HG03565 (cell line): ENCODE data around the gene LAMP5.

Source experiments
- ATAC-seq: cut with Tn5 transposase; IDR thresholded peaks from one replicate; pipeline ENCODE4 v1.9.1; 2021; ENCODE audit warnings: mild to moderate bottlenecking, moderate library complexity; ENCODE audit not compliant: unreplicated experiment

Gene LAMP5

GRCh38 chr20:9514461-9515213, at the start of gene LAMP5:
TSS of gene LAMP5 (plus strand) at chr20:9514590. CDS start at chr20:9514853, 263 bp downstream.
- ATAC-seq: no peak

- no peak for ATAC-seq
These were observed 46.4 kb upstream of the LAMP5 start for GRCh38 chr20:9467995-9468394.

- no peak for ATAC-seq
These were observed 39.5 kb upstream of the LAMP5 start for GRCh38 chr20:9474835-9475415.

- no peak for ATAC-seq
These were observed 38.9 kb upstream of the LAMP5 start for GRCh38 chr20:9475456-9475855.

- no peak for ATAC-seq
These were observed 38.2 kb upstream of the LAMP5 start for GRCh38 chr20:9476174-9476573.

- ATAC-seq: no peak
These were observed 37.8 kb upstream of the LAMP5 start for GRCh38 chr20:9476637-9477036.

- ATAC-seq: no peak
These were observed 35.6 kb upstream of the LAMP5 start for GRCh38 chr20:9478771-9479170.

- no peak for ATAC-seq
These were observed 34.3 kb upstream of the LAMP5 start for GRCh38 chr20:9480066-9480465.

- ATAC-seq: no peak
These were observed 32.2 kb upstream of the LAMP5 start for GRCh38 chr20:9482180-9482579.

- no peak for ATAC-seq
These were observed 31.3 kb upstream of the LAMP5 start for GRCh38 chr20:9483131-9483530.

- ATAC-seq: no peak
These were observed 28.6 kb upstream of the LAMP5 start for GRCh38 chr20:9485614-9486340.

- ATAC-seq: no peak
These were observed 27.2 kb upstream of the LAMP5 start for GRCh38 chr20:9487231-9487630.

GRCh38 chr20:9488063-9488462, 26.3 kb upstream of the LAMP5 start:
- no peak for ATAC-seq

- ATAC-seq: no peak
These were observed 24.2 kb upstream of the LAMP5 start for GRCh38 chr20:9490161-9490560.

GRCh38 chr20:9490631-9491030, 23.8 kb upstream of the LAMP5 start:
- no peak for ATAC-seq

GRCh38 chr20:9491324-9491723, 23.1 kb upstream of the LAMP5 start:
- ATAC-seq: no peak

GRCh38 chr20:9492067-9492466, 22.3 kb upstream of the LAMP5 start:
- ATAC-seq: no peak

GRCh38 chr20:9493803-9494202, 20.6 kb upstream of the LAMP5 start:
- ATAC-seq: no peak

GRCh38 chr20:9495701-9496100, 18.7 kb upstream of the LAMP5 start:
- no peak for ATAC-seq

- no peak for ATAC-seq
These were observed 18.2 kb upstream of the LAMP5 start for GRCh38 chr20:9496155-9496554.

GRCh38 chr20:9498322-9498721, 16.1 kb upstream of the LAMP5 start:
- ATAC-seq: no peak
